Occipital lobe (tissue), 2 donors: Measurements from ENCODE around the gene XPR1. TPM values are rescaled to one million over a fixed set of nuclear protein-coding genes. Genes with fewer than 3 reads are reported as not detected.

Experiments used
- DNase-seq: peaks from one replicate; lab custom pipeline; 2025; lab: John Stamatoyannopoulos, UW
- total RNA-seq: library from RNA; depleted of rRNA; stranded (reverse); fragments of >200 nt; gene quantifications from one replicate; pipeline ENCODE4 v1.2.3, GENCODE V29; 2014

The XPR1 gene
- total RNA-seq, 1 donor from 2014 or later, result 370 TPM

DNA sequence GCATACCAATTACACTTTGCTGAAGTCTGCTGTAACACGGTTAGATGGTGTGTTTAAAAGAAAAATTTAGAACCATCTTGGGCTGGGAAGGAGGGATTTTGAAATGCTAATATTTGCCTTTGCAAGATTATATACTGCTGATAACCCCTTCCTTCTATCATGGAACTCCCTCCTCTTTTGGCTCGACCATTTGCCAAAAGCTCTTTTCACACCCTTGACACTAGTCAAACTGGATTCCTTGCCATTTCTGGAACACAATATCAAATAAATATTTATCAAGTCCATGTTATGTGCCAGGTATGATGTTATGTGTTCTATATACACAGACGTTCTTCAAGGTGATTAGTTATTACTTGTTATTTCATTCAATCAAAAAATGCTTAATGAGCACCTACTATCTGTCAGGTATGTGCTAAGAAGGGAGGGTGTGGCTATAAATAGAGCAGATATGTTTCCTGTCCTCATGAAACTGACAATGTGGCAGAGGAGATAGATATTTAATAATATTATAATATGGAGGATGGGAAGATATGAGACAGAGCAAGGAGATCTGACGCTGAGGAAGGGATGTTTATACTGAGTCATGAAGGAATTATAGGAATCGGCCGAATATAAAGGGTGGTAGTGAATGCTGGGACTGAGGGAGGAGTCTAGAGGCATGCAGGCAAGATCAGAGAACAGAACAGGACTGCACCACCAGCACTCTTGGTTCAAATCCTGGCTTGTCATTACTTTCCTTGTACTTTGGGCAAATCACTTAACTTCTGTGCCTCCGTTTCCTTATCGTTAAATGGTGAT lies 16.1 kb upstream of the XPR1 start:
- no peak for DNase-seq

GRCh38 chr1:180616439-180616838 lies 15.4 kb upstream of the XPR1 start:
- DNase-seq, result no peak

GRCh38 chr1:180617774-180618395 lies 13.9 kb upstream of the XPR1 start:
- no peak for DNase-seq

GRCh38 chr1:180620581-180620980 lies 11.2 kb upstream of the XPR1 start:
- no peak for DNase-seq

DNA sequence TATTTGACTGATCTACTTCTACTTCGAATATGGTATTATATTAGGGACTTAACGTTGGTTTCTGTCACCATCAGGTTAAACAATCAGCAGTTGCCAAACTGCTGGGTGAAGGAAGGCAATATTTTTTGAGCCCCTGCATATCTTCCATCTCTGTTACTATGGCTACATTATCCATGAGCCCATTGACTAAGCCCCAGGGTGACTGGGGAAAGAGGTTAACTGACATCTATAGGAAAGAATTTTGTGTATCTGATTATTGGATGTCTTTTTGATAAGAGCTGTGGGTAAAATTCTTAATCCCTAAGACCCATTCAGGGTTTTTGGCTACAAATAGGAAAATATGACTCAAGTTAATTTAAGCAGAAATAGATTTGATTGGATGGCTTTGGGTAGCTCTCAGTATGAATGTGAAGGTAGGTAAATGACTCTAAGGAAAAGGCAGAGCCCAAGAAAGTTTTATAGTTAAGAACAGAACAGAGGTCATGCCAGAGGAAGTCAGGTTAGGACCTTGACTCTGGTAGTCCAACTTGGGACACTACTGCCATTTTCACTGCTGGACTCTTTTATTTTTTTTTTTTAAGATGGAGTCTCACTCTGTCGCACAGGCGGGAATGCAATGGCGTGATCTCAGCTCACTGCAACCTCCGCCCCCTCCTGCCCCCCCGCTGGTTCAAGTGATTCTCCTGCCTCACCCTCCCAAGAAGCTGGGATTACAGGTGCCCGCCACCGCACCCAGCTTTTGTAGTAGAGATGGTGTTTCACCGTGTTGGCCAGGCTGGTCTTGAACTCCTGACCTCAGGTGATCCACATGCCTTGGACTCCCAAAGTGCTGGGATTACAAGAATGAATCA lies 8.9 kb upstream of the XPR1 start:
- DNase-seq, result no peak

- DNase-seq, result no peak
Observed at GRCh38 chr1:180623579-180624347, 8.1 kb upstream of the XPR1 start.

GRCh38 chr1:180626711-180627110 lies 5.1 kb upstream of the XPR1 start:
- no peak for DNase-seq

- DNase-seq, result no peak
Observed at GRCh38 chr1:180627411-180627810, 4.4 kb upstream of the XPR1 start.

DNA sequence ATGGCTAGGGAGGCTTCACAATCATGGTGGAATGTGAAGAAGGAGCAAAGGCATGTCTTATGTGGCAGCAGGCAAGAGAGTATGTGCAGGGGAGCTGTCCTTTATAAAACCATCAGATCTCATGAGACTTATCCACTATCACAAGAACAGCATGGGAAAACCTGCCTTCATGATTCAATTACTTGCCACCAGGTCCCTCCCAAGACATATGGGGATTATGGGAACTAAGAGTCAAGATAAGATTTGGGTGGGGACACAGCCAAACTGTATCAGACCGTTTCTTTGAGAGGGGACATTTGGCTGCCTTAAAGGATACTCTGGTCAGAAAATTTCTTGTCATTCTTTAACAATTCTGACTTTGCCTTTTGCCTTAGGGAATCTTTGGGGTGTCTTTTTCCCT lies 3.2 kb upstream of the XPR1 start:
- no peak for DNase-seq

DNA sequence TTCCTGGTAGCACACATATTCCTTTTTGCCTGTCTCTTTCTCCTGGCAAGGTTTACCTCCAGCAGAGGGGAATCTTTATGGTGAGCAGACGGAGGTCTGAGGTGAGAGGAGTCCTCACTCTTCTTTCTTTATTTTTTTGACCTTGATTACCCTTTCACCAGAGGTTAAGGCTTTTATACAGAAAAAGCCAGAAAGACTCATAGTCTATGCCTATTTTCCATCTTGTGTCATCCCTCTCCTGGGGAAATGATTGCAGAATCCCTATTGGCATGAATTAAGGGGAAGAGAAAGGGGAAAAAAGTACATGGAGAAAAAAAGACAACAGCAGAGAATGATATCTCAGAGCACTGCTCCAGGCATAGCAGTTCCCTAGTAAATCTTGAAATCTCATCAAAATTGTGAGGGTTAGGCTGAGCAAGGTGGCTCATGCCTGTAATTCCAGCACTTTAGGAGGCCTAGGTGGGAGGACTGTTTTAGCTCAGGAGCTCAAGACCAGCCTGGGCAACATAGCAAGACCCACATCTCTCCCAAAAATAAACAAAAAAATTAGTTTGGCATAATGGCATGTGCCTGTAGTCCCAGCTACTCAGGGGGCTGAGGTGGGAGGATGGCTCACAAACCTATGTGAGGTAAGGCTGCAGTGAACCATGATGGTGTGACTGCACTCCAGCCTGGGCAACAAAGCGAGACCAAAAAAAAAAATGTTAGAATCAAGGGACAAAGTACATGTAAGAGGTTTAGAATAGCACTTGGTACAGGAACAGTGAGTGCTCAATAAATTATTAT lies 1.2 kb upstream of the XPR1 start:
- DNase-seq, result no peak

DNA sequence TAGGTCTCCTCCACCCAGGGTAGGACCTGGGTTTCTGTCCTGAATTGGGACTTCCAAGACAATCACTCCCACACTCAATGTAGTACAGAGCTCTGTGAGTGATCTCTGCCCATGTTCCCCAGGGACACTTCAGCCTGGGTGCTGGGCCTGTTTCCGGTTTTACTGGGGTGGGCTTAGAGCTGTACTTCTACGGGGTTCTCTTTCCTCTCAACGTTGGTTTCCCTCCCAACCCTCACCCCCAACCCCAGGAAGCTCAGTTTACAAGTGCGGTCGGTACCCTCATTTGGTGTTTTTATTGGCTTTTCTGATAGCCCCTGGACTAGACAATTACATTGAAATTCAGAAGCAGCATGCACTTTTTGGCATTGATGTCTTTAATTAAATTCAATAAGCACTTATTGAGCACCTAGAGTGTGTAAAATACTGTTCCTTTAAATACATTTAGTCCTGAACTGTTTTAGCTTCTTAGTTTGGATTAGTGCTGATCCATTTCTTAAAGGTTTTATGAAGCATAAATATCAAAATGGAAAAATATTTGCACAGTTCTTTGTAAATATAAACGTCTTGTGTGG lies 542 bp upstream of the XPR1 start:
- DNase-seq, result no peak

DNA sequence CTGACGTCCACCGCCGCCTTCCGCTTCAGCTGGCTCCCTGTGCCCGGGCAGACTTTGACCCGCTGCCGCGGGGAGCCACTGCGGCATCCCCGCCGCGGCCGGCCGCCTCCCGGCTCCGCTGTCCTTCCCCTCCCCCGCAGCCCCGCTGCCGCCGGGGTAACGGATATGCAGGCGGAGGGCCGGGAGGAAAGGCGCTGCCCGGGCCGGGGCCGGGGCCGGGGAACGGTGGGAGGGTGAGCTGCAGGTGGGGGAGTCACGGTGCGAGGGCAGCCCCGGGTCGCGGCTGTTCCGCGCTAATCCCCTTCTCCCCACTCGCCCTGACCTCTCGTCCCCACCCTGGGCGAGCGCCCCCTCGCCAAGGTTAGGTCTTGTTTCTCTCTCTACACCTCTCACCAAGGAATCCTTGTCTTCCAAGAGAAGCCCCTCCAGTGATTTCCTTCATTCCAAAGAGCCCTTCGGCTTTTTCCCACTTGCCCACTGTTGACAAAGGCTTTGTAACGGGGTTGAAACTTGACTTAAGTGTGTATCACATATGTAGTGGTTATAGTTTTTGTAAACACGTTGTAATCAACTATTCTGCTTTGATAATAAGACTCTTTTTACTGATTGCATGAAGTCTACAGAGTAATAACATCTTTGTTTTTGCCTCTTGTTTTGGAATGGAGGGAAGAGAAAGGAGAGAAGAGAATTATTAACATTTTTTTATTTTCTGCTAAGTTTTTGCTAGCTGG lies 669 bp downstream of the XPR1 start:
- peak; percentile 65 for DNase-seq

DNA sequence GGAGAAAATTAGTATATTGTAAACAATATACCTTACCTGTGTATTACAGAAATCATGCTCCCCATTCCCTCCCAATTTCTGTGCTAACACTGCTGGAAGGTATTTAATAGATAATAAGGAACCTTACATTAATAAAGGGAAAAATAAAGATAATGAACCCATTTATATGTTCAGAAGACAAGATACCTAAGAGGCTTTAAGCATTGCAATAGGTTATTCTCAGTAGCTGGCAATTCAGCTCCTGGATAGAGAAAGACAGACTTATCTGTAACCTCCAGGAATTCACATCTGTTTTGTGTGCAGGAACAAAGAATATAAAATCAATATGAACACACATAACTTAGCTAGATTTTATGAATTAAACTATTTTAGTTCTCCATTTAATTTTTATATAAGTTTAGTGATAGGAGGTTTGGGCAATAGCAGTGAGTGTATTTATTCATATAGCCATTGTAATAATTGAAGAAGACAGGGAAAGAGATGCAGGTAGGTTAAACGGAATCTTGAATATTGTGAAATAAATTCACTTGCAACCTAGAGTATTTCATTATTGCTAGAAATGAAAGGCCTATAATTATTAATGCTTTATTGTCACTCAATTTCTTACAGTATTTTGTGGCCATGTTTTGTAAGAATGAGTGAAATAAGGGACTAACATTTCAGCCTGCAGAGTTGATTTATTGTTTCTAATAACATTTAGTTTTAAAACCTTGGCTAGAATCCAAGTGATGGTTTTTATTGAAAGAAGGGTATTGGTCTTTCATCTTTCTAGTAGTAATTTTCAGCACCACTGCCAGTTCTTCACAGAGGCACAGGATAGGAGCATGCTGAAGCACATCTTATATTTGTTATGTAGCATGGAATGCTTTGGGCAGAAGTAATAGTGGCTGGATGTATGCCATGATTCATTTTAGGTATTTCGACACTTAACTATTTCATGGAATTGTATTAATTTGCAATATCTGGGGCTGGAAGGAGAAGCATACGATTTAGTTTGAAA lies 1.5 kb downstream of the XPR1 start:
- no peak for DNase-seq

DNA sequence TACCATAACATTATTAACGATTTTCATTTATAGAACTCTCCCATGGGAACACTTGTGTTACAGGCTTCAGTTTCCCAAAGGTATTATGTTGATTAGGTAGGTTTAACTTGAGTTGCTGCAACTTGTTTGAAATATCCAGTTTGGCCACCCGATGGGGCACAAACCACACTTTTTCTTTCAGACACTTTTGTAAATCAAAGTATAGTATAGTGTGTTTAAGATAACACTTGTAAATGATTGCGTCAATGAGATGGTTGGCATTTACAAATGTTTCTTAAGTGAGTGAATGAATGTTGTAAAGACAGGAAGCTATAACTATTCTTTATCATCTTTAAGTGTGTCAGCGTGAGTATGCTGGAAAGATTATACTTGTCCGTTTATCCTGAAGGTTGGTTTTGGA lies 4.3 kb downstream of the XPR1 start:
- DNase-seq, result no peak

- no peak for DNase-seq
Observed at GRCh38 chr1:180639871-180640270, 8.0 kb downstream of the XPR1 start.

DNA sequence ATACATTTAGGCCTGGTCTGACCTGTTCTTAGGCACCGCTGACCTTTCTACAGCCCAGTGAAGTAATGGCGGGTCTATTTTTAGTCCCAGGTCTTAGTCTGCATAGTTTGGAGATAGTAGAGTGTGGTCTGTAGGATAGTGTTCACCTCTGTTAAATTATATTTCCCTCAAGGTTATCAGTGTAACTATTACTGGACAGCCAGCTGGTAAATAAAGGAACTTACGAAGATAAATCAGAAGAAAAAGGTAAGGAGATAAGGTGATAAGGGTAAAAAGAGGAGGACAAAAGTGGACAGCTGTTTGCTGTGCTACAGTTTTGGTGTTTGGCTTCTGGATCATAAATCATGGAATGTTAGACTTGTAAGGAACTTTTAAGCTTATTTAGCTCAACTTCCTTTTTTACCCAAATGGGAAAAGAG lies 8.7 kb downstream of the XPR1 start:
- DNase-seq, result no peak

DNA sequence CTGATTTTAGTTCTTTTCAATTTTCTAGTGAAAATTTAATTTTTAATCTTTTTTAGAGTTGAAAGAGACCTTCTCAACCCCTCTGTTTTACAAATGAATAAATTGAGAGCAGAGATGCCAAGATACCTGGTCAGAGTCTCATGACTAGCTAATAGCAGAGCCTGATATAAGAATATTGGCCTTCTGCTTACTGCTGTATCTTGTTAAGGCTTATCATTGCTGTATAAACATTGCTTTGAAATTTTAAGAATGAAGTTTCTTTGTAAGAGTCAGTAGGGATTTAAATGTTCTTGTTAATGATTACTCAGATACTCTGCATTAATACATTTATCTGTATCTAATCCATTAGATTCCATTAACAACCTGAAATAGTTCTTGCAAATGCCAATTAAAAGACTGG lies 9.8 kb downstream of the XPR1 start:
- DNase-seq, result no peak

DNA sequence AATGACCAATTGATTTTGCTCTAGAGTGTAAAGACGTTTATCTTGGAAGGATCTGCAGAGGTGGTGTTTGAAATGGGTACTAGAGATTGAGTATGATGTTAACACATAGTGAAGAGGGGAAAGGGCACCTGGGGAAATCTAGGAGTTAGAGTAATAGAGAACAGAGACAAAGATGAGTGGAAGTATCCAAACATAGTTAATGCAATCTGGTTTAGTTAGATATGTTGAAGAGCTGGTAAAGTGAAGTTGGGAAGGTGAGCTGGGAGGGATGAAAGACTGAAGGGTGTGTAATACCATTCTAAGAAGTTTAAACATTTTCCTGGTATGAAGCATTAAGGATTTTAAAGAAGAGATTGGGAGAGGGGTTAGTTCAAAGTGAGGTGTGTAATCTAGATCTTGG lies 11.0 kb downstream of the XPR1 start:
- no peak for DNase-seq
